GM21390 (cell line): ENCODE data around the gene HTT.

Source experiments
- ATAC-seq: cut with Tn5 transposase; IDR thresholded peaks from one replicate; pipeline ENCODE4 v1.9.1; 2021; ENCODE audit not compliant: unreplicated experiment

The HTT gene

DNA sequence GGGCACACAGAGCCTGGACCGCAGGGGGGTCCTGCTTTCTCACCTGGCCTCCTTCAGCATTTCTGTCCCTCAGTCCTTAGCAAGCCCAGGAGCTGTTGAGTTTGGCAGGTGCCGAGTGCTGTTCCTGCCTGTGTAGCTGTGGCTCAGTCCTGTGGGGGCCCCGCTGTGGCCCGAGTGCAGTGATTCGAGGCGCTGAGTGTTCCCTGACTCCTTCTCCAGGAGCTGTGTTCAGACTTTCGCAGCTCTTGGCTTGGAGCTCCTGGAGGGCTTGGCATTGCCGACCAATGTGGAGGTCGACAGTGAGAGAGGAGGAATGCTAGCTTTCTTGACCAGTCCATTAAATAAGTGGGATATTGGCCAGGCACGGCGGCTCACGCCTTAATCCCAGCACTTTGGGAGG, 124.4 kb downstream of the HTT start:
- no peak for ATAC-seq

DNA sequence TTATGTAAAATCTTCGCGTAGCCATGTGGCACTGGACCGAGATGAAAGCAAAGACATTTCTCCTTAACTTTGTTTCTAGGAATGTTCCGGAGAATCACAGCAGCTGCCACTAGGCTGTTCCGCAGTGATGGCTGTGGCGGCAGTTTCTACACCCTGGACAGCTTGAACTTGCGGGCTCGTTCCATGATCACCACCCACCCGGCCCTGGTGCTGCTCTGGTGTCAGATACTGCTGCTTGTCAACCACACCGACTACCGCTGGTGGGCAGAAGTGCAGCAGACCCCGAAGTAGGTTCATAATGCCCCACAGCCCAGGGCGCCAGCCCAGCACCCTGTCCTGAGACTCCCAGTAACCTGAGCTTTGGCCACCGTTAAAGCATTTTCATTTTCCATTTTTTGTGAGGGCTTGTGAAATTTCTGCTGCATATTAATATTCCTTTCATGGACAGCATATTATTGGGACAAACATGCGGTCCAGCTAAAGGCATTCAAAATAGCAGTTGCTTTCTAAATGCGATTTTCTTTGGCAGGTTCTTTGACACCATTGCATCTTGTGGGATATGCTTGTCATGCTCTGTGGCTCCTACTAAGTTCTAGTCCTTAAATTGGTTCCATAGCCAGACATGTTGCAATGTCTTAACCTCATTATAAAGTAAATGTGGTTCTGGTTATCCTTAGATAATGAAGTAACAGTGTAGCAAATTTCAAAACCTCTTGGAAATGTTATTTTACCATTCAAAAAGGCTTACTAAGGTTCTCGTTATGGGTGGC, 125.4 kb downstream of the HTT start:
- ATAC-seq, result no peak

DNA sequence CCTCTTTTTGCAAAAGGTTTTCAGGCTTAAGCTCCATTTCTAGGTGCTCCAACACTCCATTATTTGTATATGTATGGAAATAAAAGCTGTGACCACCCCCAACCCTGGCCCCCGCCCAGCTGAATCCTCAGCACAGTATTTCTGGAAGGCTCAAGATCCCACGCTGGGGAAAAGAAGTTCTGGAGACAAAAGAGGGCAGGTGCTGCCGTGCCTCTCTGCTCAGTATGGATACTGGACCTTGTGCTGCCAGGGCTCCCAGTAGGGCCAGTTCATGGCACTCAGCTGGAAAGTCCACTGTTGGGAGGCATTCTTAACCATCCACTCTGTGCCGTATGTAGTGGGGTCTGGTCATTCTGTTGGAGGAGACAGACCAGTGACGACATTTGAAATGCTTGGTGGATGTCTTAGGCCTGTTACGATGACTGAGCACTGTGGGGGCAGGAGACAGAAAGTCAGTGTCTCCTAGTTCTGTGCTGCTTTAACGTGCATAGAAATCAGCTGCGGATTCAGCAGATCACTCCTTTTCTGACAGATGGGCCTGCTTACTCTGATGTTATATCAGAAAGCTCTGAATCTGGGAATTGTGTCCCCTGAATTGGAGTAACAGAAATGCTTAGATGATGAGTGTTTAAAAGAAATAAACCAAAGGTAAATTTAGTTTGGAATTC, 126.1 kb downstream of the HTT start:
- ATAC-seq, result no peak

DNA sequence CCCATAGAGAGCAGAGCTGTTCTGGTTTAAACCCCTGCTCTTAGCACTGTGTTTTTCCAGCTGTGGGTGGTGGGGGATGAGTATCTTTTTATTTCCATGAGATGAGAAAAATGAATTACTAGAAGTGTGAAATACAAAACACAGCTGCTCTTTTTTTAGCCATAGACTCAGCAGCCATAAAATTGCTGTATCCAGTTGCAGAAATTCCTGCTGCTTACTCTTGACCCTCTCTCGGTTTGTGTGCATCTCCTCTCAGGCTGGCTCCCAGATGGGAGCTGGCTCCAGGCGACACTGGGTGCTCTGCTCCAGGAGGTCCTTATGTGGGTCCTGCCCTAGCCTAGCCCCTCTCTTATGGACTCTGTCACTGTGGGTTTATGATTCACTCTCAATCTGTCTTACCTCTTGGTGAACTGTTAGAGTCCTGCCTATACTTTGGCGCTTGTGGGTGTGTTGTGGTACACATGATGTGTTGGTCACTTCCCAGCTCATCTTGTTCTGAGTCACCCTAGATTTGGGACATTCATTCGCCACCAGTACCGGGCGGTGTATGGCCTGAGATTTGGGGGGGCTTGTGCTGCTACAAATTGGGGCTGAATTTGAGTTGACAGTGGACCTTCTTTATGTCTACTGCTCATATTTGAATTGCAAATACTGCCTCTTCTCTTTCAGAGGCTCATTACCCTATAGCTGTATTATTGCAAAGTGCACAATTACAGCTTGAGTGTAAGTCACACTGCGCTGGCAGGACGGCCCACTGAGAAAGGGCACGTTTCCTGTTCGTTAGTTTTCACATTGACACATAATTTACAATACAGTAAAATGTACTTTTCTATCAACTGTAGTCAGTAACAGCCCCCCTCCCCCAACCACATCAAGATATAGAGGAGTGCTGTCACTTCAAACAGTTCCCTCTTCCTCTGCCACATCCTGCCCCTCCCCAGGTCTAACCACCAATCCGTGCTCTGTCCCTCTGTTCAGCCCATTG, 127.5 kb downstream of the HTT start:
- ATAC-seq, result peak; percentile 69

DNA sequence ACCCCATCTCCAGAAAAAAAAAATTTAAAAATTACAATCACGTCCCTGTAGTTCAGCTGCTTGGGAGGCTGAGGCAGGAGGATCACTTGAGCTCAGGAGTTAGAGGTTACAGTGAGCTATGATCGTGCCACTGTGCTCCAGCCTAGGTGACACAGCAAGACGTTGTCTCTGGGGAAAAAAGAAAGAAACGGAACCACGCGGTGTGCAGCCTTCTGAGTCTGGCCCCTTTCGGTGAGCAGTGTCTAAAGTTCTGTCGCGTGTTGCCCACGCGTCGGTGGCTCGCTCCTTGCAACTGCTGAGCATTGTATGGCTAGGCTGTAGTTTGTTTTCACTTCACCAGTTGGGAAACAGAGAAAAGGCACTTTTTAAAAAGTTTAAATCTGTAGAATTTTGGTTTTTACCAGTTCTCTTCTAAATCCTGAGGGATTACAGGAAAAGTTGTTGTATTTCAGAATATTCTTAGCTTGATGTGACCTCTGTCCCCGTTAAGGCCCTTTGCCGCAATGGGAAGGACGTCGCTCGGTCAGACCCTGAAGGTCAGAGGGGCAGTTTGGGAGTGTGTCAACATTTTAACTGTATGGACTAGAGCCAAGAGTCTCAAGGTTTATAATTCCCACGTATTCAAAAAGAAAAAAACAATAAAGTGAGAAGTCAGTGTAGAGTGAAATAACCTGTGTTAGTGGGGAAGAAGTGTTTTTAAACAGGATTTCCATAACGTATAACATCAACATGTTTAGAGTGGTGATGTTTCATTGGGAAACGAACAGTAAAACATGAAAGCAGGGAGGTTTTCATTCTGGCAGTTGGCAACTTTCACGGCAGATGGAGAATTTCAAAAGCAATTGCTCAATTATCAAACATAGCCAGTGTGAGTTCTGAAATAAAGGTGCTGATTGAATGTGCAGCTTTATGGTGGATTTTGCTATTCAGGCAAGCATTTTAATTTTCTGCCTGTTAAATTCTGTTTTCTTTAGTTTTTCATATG, 128.6 kb downstream of the HTT start:
- ATAC-seq, result no peak

DNA sequence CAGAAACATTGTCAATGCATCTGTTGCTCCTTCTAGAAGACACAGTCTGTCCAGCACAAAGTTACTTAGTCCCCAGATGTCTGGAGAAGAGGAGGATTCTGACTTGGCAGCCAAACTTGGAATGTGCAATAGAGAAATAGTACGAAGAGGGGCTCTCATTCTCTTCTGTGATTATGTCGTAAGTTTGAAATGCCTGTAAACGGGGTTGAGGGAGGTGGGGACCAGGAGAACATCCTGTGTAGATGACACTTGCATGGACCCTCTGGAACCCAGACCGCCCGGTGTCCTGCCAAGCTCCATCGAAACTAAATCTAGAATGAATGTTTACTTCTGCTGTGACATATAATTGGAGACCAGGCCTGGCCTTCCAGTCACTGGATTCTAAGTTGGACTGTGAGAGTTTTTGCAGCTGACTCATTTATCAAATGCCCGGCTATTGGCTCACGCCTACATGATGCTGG, 129.5 kb downstream of the HTT start:
- no peak for ATAC-seq

DNA sequence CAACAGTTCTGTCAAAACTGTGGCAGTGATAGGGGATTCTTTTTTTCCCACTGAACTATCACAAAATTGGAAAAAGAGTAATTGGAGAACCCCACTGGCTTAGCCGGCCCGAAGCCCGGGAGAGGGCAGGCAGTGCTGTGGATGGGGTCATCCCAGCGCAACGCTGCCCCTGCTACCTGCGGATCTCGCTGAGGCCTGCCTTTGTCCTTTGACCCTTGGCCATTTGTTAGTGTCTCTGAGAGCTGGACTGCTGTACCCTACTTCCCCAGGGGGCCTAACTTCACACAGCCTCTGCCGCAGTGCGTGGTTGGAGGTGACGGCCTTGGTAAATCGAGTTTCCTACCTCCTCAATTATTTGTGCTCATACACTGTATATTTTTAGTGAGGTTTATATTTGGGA, 131.5 kb downstream of the HTT start:
- no peak for ATAC-seq

DNA sequence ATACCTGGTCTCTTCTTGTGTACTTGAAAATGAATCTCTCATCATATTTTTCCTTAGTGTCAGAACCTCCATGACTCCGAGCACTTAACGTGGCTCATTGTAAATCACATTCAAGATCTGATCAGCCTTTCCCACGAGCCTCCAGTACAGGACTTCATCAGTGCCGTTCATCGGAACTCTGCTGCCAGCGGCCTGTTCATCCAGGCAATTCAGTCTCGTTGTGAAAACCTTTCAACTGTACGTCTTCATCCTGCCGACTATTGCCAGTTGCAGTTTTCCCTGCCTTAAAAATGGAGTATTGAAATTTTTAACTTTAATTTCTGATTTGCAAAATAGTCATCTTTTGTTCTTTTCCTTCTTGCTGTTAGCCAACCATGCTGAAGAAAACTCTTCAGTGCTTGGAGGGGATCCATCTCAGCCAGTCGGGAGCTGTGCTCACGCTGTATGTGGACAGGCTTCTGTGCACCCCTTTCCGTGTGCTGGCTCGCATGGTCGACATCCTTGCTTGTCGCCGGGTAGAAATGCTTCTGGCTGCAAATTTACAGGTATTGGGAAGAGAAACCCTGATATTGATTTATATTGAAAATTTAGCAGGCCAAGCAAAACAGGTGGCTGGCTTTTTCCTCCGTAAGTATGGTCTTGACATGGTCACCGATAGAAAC, 132.1 kb downstream of the HTT start:
- ATAC-seq, result no peak

DNA sequence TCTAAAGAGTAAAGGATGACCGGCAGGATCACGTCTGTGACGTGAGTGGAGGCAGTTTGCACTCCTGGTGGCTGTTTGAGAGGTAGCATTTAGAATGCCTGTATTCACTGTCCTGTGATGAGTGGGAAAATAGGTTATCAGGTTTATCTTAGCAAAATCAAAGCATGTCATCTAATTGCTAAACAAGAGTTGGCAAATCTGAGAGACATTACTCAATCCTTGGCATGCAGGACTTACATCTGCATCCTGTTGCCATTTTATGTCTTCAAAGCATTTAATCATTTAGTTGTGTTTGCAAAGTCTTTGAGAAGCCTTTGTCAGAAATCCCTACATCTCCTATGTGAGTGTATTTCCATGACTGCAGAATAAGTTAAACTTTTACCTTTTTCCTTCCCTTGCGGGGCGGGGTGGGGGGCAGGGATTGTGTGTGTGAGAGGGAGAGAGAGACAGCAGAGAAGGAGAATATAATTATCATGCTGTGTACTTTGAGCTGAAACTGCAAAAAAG, 133.1 kb downstream of the HTT start:
- ATAC-seq, result no peak

DNA sequence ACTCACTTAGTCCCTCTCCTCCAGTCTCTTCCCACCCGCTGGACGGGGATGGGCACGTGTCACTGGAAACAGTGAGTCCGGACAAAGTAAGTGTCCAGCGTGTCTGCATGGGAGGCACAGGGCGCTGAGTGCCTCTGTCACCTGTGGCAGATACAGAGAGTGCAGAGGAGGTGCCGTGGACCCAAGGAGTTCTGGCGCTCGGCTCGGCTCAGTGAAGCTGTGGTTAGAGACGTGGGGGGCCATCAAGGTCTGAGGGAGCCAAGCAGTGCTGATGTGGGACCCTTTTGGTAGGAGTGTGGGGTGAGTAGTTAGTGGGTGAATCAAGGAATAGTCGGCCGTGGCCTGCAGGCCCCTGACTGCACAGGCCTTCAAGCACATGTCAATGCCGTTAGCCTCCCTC, 134.3 kb downstream of the HTT start:
- ATAC-seq, result no peak

DNA sequence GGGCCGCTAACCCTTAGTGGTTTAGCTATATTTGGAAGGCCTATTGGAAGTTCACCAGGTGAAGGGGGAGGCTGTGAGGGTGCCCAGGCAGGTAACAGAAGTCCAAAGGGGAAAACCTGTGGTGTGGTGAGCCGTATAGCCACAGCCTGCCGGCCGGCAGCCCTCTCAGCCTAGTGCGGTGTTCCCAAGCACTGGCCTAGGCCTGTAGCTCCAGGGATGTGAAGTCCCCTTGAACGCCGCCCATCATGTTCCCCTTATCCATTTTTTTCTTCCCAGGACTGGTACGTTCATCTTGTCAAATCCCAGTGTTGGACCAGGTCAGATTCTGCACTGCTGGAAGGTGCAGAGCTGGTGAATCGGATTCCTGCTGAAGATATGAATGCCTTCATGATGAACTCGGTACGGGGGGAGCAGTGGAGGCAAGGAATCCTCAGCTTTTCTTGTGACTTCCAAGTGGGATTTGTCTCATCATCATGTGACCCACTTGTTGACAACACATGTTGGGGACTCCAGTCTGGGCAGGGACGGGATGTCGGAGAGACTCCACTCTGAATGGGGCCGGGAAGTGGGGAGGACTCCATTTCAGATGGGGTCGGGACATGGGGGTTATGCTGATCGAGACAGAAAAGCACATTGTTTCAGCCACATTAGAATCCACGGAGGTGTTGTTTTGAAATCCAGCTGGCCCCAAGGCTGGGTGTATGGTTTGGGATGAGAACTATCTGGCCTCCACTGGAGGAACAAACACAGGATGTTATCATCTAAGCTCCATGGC, 135.3 kb downstream of the HTT start:
- ATAC-seq, result no peak

DNA sequence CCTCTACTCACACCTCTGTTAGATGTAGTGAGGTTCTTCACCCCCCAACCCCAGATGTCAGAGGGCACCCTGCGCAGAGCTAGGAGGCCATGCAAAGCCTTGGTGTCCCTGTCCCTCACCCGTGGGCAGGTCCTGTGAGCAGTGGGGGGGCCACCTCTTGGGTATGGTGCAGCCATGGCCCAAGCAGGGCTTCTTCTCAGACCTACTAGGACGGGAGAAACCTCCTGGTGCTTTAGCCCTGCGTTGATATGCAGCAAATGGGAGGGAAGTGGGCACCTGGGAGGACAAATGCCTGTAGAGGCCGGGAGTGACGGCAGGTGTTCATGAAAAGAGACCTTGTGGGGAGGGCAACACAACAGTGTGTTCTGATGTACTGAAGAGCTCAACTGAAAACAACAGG, 136.0 kb downstream of the HTT start:
- no peak for ATAC-seq

DNA sequence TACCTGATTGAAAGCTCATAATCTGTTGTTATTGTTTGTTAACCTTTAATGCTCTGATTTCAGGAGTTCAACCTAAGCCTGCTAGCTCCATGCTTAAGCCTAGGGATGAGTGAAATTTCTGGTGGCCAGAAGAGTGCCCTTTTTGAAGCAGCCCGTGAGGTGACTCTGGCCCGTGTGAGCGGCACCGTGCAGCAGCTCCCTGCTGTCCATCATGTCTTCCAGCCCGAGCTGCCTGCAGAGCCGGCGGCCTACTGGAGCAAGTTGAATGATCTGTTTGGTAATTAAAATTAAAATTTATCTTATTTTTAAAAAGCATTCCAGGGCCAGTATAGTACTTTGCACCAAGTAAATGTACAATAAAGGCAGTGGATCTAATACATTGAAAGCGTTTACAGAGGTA, 137.4 kb downstream of the HTT start:
- no peak for ATAC-seq

DNA sequence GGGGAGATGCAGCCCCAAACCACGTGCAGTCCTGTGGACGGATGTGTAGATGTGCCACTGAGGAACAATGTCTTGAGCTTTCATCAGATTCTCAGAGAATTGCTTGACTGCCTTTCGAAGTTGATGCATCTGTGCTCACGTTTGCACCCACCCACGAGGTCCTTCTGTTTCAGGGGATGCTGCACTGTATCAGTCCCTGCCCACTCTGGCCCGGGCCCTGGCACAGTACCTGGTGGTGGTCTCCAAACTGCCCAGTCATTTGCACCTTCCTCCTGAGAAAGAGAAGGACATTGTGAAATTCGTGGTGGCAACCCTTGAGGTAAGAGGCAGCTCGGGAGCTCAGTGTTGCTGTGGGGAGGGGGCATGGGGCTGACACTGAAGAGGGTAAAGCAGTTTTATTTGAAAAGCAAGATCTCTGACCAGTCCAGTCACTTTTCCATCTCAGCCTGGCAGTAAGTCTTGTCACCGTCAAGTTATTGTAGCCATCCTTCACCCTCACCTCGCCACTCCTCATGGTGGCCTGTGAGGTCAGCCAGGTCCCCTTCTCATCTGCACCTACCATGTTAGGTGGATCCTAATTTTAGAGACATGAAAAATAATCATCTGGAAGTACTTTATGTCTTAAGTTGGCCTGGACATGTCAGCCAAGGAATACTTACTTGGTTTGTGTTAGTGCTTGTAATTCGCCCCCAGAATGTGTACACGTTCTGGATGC, 138.1 kb downstream of the HTT start:
- ATAC-seq, result no peak

DNA sequence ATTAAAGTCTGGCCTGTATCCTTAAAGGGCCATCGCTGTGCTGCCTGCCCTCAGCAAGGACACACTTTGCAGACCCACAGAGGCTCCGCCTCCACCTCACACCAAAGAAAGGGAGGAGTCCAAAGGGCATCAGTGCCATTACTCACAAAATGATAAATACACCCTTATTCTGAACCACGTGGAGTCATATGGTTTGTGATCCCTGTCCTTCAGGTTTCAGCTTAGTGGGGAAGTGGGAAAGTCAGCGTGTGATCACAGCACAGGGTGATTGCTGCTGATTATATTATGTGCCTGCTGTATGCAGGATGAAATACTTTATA, 138.6 kb downstream of the HTT start:
- no peak for ATAC-seq

DNA sequence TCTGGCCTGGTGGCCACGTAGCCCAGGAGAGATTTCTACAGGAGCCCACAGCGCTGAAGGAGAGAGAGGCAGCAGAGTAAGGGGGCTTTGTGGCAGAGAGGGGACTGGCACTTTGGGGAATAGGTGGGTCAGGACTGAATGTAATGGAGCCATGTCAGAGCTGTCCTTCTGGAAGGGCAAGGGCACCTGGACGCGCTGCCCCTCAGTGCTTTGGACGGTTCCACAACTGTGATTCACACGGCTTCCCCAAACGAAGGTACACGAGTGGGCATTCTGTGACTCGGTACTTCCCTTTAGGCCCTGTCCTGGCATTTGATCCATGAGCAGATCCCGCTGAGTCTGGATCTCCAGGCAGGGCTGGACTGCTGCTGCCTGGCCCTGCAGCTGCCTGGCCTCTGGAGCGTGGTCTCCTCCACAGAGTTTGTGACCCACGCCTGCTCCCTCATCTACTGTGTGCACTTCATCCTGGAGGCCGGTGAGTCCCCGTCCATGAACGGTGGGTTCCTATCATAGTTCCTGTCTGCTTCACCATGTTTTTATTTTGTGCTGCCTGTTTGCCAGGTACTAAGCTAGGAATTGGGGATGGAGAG, 139.3 kb downstream of the HTT start:
- no peak for ATAC-seq

DNA sequence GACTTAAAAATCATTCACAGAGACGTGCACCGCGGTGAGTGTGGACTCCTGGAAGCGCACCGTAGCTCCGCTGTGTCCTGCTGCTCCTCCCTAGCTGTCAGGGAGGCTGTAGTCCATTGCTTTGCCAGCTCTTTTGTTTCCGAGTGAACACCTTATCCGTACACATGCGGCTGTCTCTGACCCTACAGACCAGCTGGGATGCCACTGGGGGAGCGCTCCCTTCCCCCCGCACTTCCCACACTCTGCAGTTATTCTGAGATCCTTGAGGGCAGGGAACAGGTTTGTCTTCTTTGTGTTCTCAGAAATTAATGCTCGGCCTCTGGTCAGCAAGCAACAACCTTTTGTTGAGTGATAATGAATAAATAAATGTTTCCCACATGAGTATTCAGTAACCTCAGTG, 140.8 kb downstream of the HTT start:
- no peak for ATAC-seq

DNA sequence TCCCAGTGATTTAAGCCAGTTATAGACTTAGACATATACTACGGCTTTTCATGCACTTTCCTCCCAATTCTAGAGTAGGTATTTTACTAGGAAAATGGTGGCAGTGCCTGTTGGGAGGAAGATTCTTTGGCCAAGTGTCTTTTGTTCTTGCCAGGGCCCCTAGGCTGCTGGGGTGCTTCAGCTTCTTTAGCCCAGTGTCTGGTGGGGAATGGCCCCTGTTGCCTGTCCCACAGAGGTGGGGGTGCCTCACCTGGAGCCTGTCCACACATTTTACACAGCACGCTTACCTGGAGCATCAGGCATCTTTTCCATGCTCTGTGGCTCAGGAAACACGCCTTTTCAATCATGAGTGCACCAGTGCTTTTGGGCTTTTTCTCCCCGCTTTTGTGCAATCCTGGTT, 141.3 kb downstream of the HTT start:
- ATAC-seq, result no peak
